GM18868 (cell line): ENCODE results near the gene CMIP.
A peak's percentile ranks its signal among the peaks of the same experiment; 100 is the strongest.

Source experiments
- ATAC-seq: cut with Tn5 transposase; IDR thresholded peaks from one replicate; pipeline ENCODE4 v1.9.1; 2021; ENCODE audit warnings: mild to moderate bottlenecking, moderate library complexity; ENCODE audit not compliant: unreplicated experiment

CMIP gene

GRCh38 chr16:81473969-81474959 lies 29.7 kb downstream of the CMIP start:
- ATAC-seq = no peak

- ATAC-seq = no peak
Measured at GRCh38 chr16:81477697-81478693, 33.4 kb downstream of the CMIP start.

- ATAC-seq = peak; percentile 56
Measured at GRCh38 chr16:81478876-81479511, 34.4 kb downstream of the CMIP start.

- no peak for ATAC-seq
Measured at GRCh38 chr16:81480606-81481206, 36.1 kb downstream of the CMIP start.

- peak; percentile 90 for ATAC-seq
Measured at GRCh38 chr16:81481207-81481821, 36.7 kb downstream of the CMIP start.

- no peak for ATAC-seq
Measured at GRCh38 chr16:81482329-81483063, 37.9 kb downstream of the CMIP start.

- ATAC-seq = no peak
Measured at GRCh38 chr16:81483064-81483969, 38.7 kb downstream of the CMIP start.

GRCh38 chr16:81483970-81484595 lies 39.5 kb downstream of the CMIP start:
- no peak for ATAC-seq

- ATAC-seq = no peak
Measured at GRCh38 chr16:81484908-81485624, 40.5 kb downstream of the CMIP start.

GRCh38 chr16:81485824-81486539 lies 41.4 kb downstream of the CMIP start:
- no peak for ATAC-seq

- ATAC-seq = no peak
Measured at GRCh38 chr16:81486540-81487061, 42.0 kb downstream of the CMIP start.

- no peak for ATAC-seq
Measured at GRCh38 chr16:81487301-81487720, 42.7 kb downstream of the CMIP start.

GRCh38 chr16:81488687-81489411 lies 44.2 kb downstream of the CMIP start:
- no peak for ATAC-seq

GRCh38 chr16:81489547-81490267 lies 45.1 kb downstream of the CMIP start:
- ATAC-seq = no peak
